A673 (cell line): Measurements from ENCODE around the gene GAS2L3.

Experiments
- CTCF ChIP-seq: fragments of 300-800, 200-600 bp; sonication (generic); conservative IDR thresholded peaks from 2 replicates; pipeline ENCODE4 v1.5.1; 2017; ENCODE audit warnings: low read depth, mild to moderate bottlenecking, antibody characterized with exemption, low read length, moderate library complexity, mixed read lengths
- EZH2 ChIP-seq: fragments of 200-600 bp; sonication (generic); IDR thresholded peaks from 2 replicates; pipeline ENCODE4 v1.6.1; 2017; ENCODE audit warnings: borderline replicate concordance, low read depth, mild to moderate bottlenecking, mixed read lengths, antibody characterized with exemption, low read length; ENCODE audit not compliant: poor library complexity, severe bottlenecking

- TF ChIP-seq CTCF (no peak), EZH2 (no peak)
Observed at GRCh38 chr12:100612606-100613005, 39.1 kb downstream of the GAS2L3 start.
